HG03159 (cell line): Measurements from ENCODE around the gene ATP2B3.
A peak's percentile ranks its signal among the peaks of the same experiment; 100 is the strongest.

Experiments
- ATAC-seq: cut with Tn5 transposase; IDR thresholded peaks from one replicate; pipeline ENCODE4 v1.9.1; 2021; ENCODE audit warnings: mild to moderate bottlenecking, moderate library complexity; ENCODE audit not compliant: unreplicated experiment

ATP2B3 gene

GRCh38 chrX:153530411-153531129 is 13.1 kb downstream of the ATP2B3 start:
- ATAC-seq: no peak

GRCh38 chrX:153533091-153533490 is 15.6 kb downstream of the ATP2B3 start:
- no peak for ATAC-seq

GRCh38 chrX:153537080-153537479 is 19.6 kb downstream of the ATP2B3 start:
- no peak for ATAC-seq

- ATAC-seq: no peak
Measured at GRCh38 chrX:153537526-153538295, 20.3 kb downstream of the ATP2B3 start.

GRCh38 chrX:153538424-153538823 is 21.0 kb downstream of the ATP2B3 start:
- ATAC-seq: no peak

GRCh38 chrX:153539171-153539978 is 21.9 kb downstream of the ATP2B3 start:
- ATAC-seq: peak; percentile 68

- no peak for ATAC-seq
Measured at GRCh38 chrX:153539979-153540358, 22.5 kb downstream of the ATP2B3 start.

- ATAC-seq: no peak
Measured at GRCh38 chrX:153544727-153545126, 27.3 kb downstream of the ATP2B3 start.

- ATAC-seq: no peak
Measured at GRCh38 chrX:153546386-153546785, 28.9 kb downstream of the ATP2B3 start.

GRCh38 chrX:153547195-153547594 is 29.8 kb downstream of the ATP2B3 start:
- ATAC-seq: no peak

GRCh38 chrX:153549231-153549630 is 31.8 kb downstream of the ATP2B3 start:
- no peak for ATAC-seq

GRCh38 chrX:153549807-153550206 is 32.4 kb downstream of the ATP2B3 start:
- ATAC-seq: no peak

GRCh38 chrX:153551135-153551534 is 33.7 kb downstream of the ATP2B3 start:
- no peak for ATAC-seq

- no peak for ATAC-seq
Measured at GRCh38 chrX:153554519-153555167, 37.2 kb downstream of the ATP2B3 start.

GRCh38 chrX:153556767-153557166 is 39.3 kb downstream of the ATP2B3 start:
- no peak for ATAC-seq

- ATAC-seq: no peak
Measured at GRCh38 chrX:153557618-153558355, 40.3 kb downstream of the ATP2B3 start.

- ATAC-seq: no peak
Measured at GRCh38 chrX:153560000-153560399, 42.6 kb downstream of the ATP2B3 start.

GRCh38 chrX:153560466-153560865 is 43.0 kb downstream of the ATP2B3 start:
- no peak for ATAC-seq

- no peak for ATAC-seq
Measured at GRCh38 chrX:153561337-153561736, 43.9 kb downstream of the ATP2B3 start.

- no peak for ATAC-seq
Measured at GRCh38 chrX:153562546-153562945, 45.1 kb downstream of the ATP2B3 start.
